ENCODE measurements around the gene GNA12. TPM values are rescaled to one million over a fixed set of nuclear protein-coding genes. Genes with fewer than 3 reads are reported as not detected.
"Not testable (repeated sequence)": the region's sequence is repeated elsewhere in the genome, so short reads cannot be mapped to it uniquely, and the experiment has no call there.

The GNA12 gene
- total RNA-seq, 1 donor from 2014 or later = 43.0 TPM

DNA sequence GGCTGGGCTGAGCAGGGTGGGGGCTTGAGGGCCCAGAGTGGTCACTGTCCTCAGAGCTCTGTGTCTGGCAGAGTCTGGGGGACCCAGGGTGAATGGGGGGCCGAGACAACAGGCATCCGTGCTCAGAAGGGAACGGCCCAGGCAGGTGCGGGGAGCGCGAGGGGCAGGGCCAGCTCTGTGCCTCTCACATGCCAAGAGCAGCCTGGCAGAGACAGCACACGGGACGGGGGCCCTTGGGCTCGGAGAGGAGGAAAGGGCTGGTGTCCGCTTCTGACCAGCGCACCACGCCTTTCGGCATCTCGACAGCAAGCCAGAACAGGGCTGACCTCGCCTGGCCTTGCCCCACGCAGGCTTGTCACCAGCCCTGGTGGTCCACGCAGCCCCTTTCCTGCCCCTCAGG, 142.7 kb downstream of the GNA12 start:
- H3K27ac ChIP-seq (replicated peaks) = no peak overlapping the region
- no peaks in the 10 kb centered on the region for H3K9me3 ChIP-seq (replicated peaks)
- H3K36me3 ChIP-seq = no peaks in the 10 kb centered on the region
- H3K4me3 ChIP-seq = no peak overlapping the region
- DNase-seq = no peak
- TF ChIP-seq, protein P1, sequence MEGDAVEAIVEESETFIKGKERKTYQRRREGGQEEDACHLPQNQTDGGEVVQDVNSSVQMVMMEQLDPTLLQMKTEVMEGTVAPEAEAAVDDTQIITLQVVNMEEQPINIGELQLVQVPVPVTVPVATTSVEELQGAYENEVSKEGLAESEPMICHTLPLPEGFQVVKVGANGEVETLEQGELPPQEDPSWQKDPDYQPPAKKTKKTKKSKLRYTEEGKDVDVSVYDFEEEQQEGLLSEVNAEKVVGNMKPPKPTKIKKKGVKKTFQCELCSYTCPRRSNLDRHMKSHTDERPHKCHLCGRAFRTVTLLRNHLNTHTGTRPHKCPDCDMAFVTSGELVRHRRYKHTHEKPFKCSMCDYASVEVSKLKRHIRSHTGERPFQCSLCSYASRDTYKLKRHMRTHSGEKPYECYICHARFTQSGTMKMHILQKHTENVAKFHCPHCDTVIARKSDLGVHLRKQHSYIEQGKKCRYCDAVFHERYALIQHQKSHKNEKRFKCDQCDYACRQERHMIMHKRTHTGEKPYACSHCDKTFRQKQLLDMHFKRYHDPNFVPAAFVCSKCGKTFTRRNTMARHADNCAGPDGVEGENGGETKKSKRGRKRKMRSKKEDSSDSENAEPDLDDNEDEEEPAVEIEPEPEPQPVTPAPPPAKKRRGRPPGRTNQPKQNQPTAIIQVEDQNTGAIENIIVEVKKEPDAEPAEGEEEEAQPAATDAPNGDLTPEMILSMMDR (IDR thresholded peaks at IDR 0.05; ENCODE audit: borderline replicate concordance) = no peak
- H3K27me3 ChIP-seq (ENCODE audit: low read depth) = peaks cover 25% of the 10 kb centered on the region
- intact Hi-C loops (cut with micrococcal nuclease) = no loop called here
- no peaks in the 10 kb centered on the region for H3K4me1 ChIP-seq

DNA sequence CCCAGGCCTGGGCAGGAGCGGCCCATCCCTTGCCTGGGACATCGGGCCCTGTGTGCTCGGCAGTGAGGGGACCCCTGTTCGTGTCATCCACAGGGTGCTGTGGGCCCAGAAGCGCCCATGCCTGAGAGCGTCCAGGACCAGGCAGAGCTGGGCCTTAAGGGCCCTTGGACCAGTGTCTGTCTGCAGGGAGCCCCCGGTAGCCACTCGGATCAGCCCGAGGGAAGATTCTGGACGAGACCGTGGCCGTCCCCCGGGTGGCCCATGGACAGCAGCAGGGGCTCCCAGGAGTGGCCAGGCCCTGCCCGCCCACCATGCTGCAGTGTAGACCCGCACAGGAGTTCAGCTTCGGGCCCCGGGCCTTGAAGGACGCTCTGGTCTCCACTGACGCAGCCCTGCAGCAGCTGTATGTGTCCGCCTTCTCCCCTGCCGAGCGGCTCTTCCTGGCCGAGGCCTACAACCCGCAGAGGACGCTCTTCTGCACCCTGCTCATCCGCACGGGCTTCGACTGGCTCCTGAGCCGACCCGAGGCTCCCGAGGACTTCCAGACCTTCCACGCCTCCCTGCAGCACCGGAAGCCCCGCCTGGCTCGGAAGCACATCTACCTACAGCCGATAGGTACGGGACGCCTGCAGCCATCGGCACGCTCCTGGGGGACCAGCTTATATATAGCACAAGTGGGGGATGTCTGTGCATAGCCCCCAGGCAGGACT, 143.8 kb downstream of the GNA12 start:
- H3K27me3 ChIP-seq (ENCODE audit: low read depth) = peaks cover 25% of the 10 kb centered on the region
- no peaks in the 10 kb centered on the region for H3K4me1 ChIP-seq
- no peaks in the 10 kb centered on the region for H3K9me3 ChIP-seq (replicated peaks)
- TF ChIP-seq, protein P1 (IDR thresholded peaks at IDR 0.05; ENCODE audit: borderline replicate concordance) = no peak
- DNase-seq = no peak
- no peaks in the 10 kb centered on the region for H3K36me3 ChIP-seq
- intact Hi-C loops (cut with micrococcal nuclease) = no loop called here
- H3K4me3 ChIP-seq = no peak overlapping the region
- H3K27ac ChIP-seq (replicated peaks) = no peak overlapping the region

DNA sequence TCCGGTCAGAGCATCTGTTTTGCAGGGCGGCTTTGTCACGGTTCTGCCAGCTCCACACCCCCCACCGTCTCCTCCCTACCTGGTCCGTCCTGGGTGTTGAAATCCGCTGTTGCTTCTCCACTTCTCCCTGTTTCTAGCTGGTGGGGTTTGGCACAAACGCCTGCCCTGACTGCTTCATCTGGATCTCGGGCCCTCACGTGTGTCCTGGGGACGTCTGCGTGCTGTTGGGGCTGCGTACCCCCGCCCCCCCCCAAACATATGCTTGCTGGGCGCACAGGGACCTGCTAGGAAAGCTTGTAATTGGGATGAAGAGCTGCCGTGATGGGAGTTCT, 144.9 kb downstream of the GNA12 start:
- DNase-seq = no peak
- Histone ChIP-seq H3K9me3 (replicated peaks) (no peaks in the 10 kb centered on the region), H3K27ac (replicated peaks) (no peak overlapping the region), H3K4me3 (no peak overlapping the region), H3K4me1 (no peaks in the 10 kb centered on the region), H3K36me3 (no peaks in the 10 kb centered on the region), H3K27me3 (ENCODE audit: low read depth) (peaks cover 25% of the 10 kb centered on the region)
- TF ChIP-seq, protein P1 (IDR thresholded peaks at IDR 0.05; ENCODE audit: borderline replicate concordance) = no peak
- intact Hi-C loops (cut with micrococcal nuclease) = no loop called here

DNA sequence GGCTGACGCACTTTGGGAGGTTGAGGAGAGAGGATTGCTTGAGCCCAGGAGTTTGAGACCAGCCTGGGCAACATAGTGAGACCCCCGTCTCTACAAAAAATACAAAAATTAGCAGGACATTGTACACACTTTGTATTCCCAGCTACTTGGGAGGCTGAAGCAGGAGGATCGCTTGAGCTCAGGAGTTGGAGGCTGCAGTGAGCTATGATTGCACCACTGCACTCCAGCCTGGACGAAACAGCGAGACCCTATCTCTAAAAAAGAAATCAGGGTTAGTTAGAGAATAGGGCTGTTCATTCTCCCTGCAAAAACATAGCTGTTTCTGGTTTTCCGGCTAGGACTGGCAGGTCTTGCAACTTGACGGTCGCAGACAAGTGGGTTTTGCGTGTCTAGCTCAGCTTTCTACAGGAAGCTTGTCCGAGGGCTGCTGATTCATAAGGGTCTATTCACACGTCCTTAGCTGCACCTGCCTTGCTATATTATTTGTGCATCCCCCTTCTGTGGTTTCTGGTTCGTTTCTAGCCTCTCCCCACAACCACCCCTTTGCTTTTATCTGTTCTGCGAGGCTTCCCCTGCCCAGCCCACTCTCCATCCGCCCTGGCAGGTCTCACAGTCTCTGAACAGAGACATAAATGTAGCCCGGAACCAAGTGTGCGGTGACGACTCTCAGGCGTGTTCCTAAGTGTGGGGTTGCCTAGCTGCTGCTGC, 145.4 kb downstream of the GNA12 start:
- no peak for DNase-seq

DNA sequence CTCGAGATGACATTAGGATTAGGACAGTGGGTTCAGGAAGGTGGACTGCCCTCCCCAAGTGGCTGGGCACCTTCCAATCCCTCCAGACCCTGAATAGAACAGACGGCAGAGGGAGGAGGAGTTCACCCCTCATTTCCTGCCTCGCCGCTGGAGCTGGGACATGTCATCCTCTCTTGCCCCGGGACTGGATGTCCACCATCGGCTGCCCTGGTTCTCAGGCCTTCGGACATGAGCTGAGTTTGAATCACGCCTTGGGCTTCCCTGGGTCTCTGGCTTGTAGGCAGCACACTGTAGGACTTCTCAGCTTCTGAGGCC, 150.0 kb downstream of the GNA12 start:
- H3K36me3 ChIP-seq; H3K4me3 ChIP-seq; H3K9me3 ChIP-seq (replicated peaks); DNase-seq; H3K27ac ChIP-seq (replicated peaks); intact Hi-C loops (cut with micrococcal nuclease): not testable (repeated sequence)
- H3K4me1 ChIP-seq = peaks cover 12% of the 10 kb centered on the region
- H3K27me3 ChIP-seq (ENCODE audit: low read depth) = peaks cover 13% of the 10 kb centered on the region

More for the DNA sequence above, 145.4 kb downstream of the GNA12 start:
- Histone ChIP-seq H3K27ac (replicated peaks) (no peak overlapping the region), H3K4me3 (no peak overlapping the region), H3K4me1 (no peaks in the 10 kb centered on the region), H3K36me3 (no peaks in the 10 kb centered on the region), H3K27me3 (ENCODE audit: low read depth) (peaks cover 25% of the 10 kb centered on the region), H3K9me3 (replicated peaks) (no peaks in the 10 kb centered on the region)
- TF ChIP-seq, protein P1 (IDR thresholded peaks at IDR 0.05; ENCODE audit: borderline replicate concordance) = no peak
- intact Hi-C loops (cut with micrococcal nuclease) = no loop called here

DNA sequence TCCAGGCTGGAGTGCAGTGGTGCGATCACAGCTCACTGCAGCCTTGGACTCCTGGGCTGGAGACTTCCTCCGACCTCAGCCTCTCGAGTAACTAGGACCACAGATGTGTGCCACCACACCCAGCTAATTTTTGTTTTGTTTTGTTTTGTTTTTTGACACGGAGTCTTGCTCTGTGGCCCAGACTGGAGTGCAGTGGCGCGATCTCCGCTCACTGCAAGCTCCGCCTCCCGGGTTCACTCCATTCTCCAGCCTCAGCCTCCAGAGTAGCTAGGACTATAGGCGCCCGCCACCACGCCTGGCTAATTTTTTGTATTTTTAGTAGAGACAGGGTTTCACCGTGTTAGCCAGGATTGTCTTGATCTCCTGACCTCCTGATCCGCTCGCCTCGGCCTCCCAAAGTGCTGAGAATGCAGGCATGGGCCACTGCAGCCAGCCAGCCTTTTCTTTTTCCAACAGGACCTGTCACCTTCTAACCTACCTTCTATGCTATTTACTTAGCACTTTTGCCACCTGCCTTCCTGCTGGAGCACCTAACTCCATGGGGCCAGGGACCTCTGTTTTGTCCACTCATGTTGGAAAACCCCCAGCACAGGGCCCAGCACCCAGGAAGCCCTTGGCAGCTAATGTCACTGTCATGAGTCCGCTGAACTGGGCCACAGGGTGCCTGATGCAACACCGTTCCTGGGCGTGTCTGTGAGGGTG, 150.5 kb downstream of the GNA12 start:
- H3K27ac ChIP-seq (replicated peaks); DNase-seq; H3K4me3 ChIP-seq; intact Hi-C loops (cut with micrococcal nuclease); H3K9me3 ChIP-seq (replicated peaks); H3K36me3 ChIP-seq: not testable (repeated sequence)
- H3K4me1 ChIP-seq = peaks cover 17% of the 10 kb centered on the region
- peaks cover 14% of the 10 kb centered on the region for H3K27me3 ChIP-seq (ENCODE audit: low read depth)
